Chondrocyte (in vitro differentiated cells): ENCODE measurements around the gene GRID2. TPM values are rescaled to one million over a fixed set of nuclear protein-coding genes. Genes with fewer than 3 reads are reported as not detected.
"Not testable (repeated sequence)": the region's sequence is repeated elsewhere in the genome, so short reads cannot be mapped to it uniquely, and the experiment has no call there.

Source experiments
- DNase-seq: peaks from one replicate; pipeline ENCODE4 v3.0.0; 2021; ENCODE audit warnings: mixed read lengths, low spot score
- H3K27ac Mint-ChIP-seq: one replicate; pipeline ENCODE4 v1.8.0; 2021; ENCODE audit warnings: mild to moderate bottlenecking, moderate library complexity, mixed read lengths; ENCODE audit not compliant: unreplicated experiment
- H3K27me3 Mint-ChIP-seq: 2 replicates; pipeline ENCODE4 v1.8.0; 2021; ENCODE audit warnings: low read depth, mixed read lengths
- H3K36me3 Mint-ChIP-seq: 2 replicates; pipeline ENCODE4 v1.8.0; 2021; ENCODE audit warnings: low read depth, mixed read lengths
- H3K4me1 Mint-ChIP-seq: 2 replicates; pipeline ENCODE4 v1.8.0; 2021; ENCODE audit warnings: low read depth, mild to moderate bottlenecking, mixed read lengths
- H3K4me3 Mint-ChIP-seq: one replicate; pipeline ENCODE4 v1.8.0; 2021; ENCODE audit warnings: mild to moderate bottlenecking, moderate library complexity, mixed read lengths; ENCODE audit not compliant: unreplicated experiment
- H3K9me3 Mint-ChIP-seq: 2 replicates; pipeline ENCODE4 v1.8.0; 2021; ENCODE audit warnings: low read depth, mixed read lengths
- total RNA-seq: library from RNA; stranded (reverse); gene quantifications from 3 replicates; pipeline ENCODE4 v1.2.1, GENCODE V29; 2021
- TF ChIP-seq, protein P1 (sequence below): fragments of 200-600 bp; sonication (generic); IDR thresholded peaks from 2 replicates; pipeline ENCODE4 v1.5.0; 2021; ENCODE audit warnings: antibody characterized with exemption, mild to moderate bottlenecking, moderate library complexity

GRID2 gene
- total RNA-seq, 1 donor from 2014 or later: not detected

GRCh38 chr4:93346840-93347239, 1043.1 kb downstream of the GRID2 start:
- no peaks in the 10 kb centered on the region for H3K36me3 Mint-ChIP-seq
- no peak overlapping the region for H3K4me3 Mint-ChIP-seq
- DNase-seq: no peak
- TF ChIP-seq, protein P1, sequence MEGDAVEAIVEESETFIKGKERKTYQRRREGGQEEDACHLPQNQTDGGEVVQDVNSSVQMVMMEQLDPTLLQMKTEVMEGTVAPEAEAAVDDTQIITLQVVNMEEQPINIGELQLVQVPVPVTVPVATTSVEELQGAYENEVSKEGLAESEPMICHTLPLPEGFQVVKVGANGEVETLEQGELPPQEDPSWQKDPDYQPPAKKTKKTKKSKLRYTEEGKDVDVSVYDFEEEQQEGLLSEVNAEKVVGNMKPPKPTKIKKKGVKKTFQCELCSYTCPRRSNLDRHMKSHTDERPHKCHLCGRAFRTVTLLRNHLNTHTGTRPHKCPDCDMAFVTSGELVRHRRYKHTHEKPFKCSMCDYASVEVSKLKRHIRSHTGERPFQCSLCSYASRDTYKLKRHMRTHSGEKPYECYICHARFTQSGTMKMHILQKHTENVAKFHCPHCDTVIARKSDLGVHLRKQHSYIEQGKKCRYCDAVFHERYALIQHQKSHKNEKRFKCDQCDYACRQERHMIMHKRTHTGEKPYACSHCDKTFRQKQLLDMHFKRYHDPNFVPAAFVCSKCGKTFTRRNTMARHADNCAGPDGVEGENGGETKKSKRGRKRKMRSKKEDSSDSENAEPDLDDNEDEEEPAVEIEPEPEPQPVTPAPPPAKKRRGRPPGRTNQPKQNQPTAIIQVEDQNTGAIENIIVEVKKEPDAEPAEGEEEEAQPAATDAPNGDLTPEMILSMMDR: no peak
- no peaks in the 10 kb centered on the region for H3K4me1 Mint-ChIP-seq
- H3K27me3 Mint-ChIP-seq: peaks cover 21% of the 10 kb centered on the region
- H3K9me3 Mint-ChIP-seq: peaks cover 3% of the 10 kb centered on the region
- no peak overlapping the region for H3K27ac Mint-ChIP-seq

DNA sequence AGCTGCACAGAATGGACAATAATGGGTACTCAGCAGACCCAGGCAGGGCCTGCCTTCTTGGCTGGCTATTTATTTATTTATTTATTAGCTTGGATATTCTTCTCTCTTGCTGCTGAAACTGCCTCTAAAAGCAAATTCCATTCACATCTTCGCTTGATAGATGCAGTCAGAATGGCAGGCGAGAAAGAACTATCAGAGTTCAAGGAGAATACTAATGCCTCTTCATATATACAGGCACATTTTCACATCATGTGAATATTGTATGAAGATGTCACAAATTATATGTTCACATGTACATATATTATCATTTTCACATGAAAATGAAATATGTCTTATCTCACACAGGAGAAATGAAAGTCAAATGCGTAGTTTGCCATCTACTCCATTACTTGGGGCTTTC, 1045.1 kb downstream of the GRID2 start:
- no peak overlapping the region for H3K4me3 Mint-ChIP-seq
- TF ChIP-seq, protein P1: no peak
- H3K9me3 Mint-ChIP-seq: peaks cover 3% of the 10 kb centered on the region
- no peaks in the 10 kb centered on the region for H3K4me1 Mint-ChIP-seq
- peaks cover 26% of the 10 kb centered on the region for H3K27me3 Mint-ChIP-seq
- no peaks in the 10 kb centered on the region for H3K36me3 Mint-ChIP-seq
- no peak overlapping the region for H3K27ac Mint-ChIP-seq
- no peak for DNase-seq

GRCh38 chr4:93351846-93352245, 1048.1 kb downstream of the GRID2 start:
- TF ChIP-seq, protein P1: no peak
- Mint-ChIP-seq H3K4me1 (no peaks in the 10 kb centered on the region), H3K27me3 (peaks cover 18% of the 10 kb centered on the region), H3K36me3 (no peaks in the 10 kb centered on the region), H3K27ac (no peak overlapping the region), H3K4me3 (no peak overlapping the region), H3K9me3 (no peaks in the 10 kb centered on the region)
- DNase-seq: no peak

DNA sequence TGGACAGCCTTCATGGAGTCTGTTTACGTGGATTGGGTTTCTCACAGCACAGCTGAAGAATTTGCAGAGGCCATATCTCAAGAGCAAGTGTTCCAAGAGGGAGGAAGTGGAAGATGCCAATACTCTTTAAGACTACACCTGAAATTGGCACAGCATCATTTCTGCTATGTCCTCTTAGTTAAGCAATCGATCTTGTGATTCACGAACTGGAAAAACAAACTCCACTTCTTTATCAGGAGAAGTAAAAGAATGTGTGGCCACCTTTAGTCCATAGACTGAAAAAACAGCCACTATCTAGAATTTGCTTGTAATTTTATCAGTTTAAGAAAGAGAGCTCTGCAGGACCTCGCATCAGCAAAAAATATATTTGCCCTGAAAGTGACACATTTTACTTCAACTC, 1051.6 kb downstream of the GRID2 start:
- Mint-ChIP-seq H3K36me3 (no peaks in the 10 kb centered on the region), H3K9me3 (no peaks in the 10 kb centered on the region), H3K27ac (no peak overlapping the region), H3K27me3 (peaks cover 6% of the 10 kb centered on the region), H3K4me1 (no peaks in the 10 kb centered on the region), H3K4me3 (no peak overlapping the region)
- TF ChIP-seq, protein P1: no peak
- no peak for DNase-seq

- Mint-ChIP-seq H3K4me1 (no peaks in the 10 kb centered on the region), H3K36me3 (no peaks in the 10 kb centered on the region), H3K4me3 (no peak overlapping the region), H3K27ac (no peak overlapping the region), H3K27me3 (no peaks in the 10 kb centered on the region), H3K9me3 (peaks cover 4% of the 10 kb centered on the region)
- DNase-seq: no peak
- TF ChIP-seq, protein P1: no peak
Measured at GRCh38 chr4:93359586-93359985, 1055.8 kb downstream of the GRID2 start.

- not testable (repeated sequence) for H3K27ac Mint-ChIP-seq, DNase-seq, H3K4me1 Mint-ChIP-seq, H3K36me3 Mint-ChIP-seq, H3K9me3 Mint-ChIP-seq, H3K4me3 Mint-ChIP-seq
- peaks cover 13% of the 10 kb centered on the region for H3K27me3 Mint-ChIP-seq
Measured at GRCh38 chr4:93366169-93366755, 1062.5 kb downstream of the GRID2 start.
